HG03064 (cell line): Measurements from ENCODE around the gene CCER1.
"Not testable (repeated sequence)": the region's sequence is repeated elsewhere in the genome, so short reads cannot be mapped to it uniquely, and the experiment has no call there.

Source experiments
- ATAC-seq: cut with Tn5 transposase; IDR thresholded peaks from one replicate; pipeline ENCODE4 v1.9.1; 2021; ENCODE audit warnings: low read depth; ENCODE audit not compliant: unreplicated experiment

The CCER1 gene

GRCh38 chr12:90954921-90955320 lies at the start of gene CCER1:
CCER1 (minus strand) TSS chr12:90955176; CDS start chr12:90954742, 434 bp downstream.
- no peak for ATAC-seq

- ATAC-seq: no peak
These were observed 48.8 kb upstream of the CCER1 start for GRCh38 chr12:91003737-91004136.

- ATAC-seq: no peak
These were observed 46.3 kb upstream of the CCER1 start for GRCh38 chr12:91001306-91001705.

GRCh38 chr12:90999966-91000365 lies 45.0 kb upstream of the CCER1 start:
- ATAC-seq: no peak

- no peak for ATAC-seq
These were observed 44.6 kb upstream of the CCER1 start for GRCh38 chr12:90999527-90999926.

- ATAC-seq: no peak
These were observed 40.0 kb upstream of the CCER1 start for GRCh38 chr12:90995010-90995409.

GRCh38 chr12:90991952-90992465 lies 37.0 kb upstream of the CCER1 start:
- ATAC-seq: no peak

- ATAC-seq: no peak
These were observed 35.6 kb upstream of the CCER1 start for GRCh38 chr12:90990611-90991010.

- ATAC-seq: no peak
These were observed 34.7 kb upstream of the CCER1 start for GRCh38 chr12:90989686-90990111.

- ATAC-seq: peak; percentile 53
These were observed 32.5 kb upstream of the CCER1 start for GRCh38 chr12:90987520-90987919.

- ATAC-seq: no peak
These were observed 32.1 kb upstream of the CCER1 start for GRCh38 chr12:90987101-90987500.

GRCh38 chr12:90985331-90985730 lies 30.4 kb upstream of the CCER1 start:
- not testable (repeated sequence) for ATAC-seq

GRCh38 chr12:90984114-90984513 lies 29.1 kb upstream of the CCER1 start:
- ATAC-seq: no peak

- ATAC-seq: no peak
These were observed 27.2 kb upstream of the CCER1 start for GRCh38 chr12:90982170-90982569.

GRCh38 chr12:90979951-90980350 lies 25.0 kb upstream of the CCER1 start:
- ATAC-seq: no peak

- no peak for ATAC-seq
These were observed 24.0 kb upstream of the CCER1 start for GRCh38 chr12:90979019-90979418.

- ATAC-seq: peak; percentile 72
These were observed 23.3 kb upstream of the CCER1 start for GRCh38 chr12:90978117-90978770.

GRCh38 chr12:90977224-90977623 lies 22.2 kb upstream of the CCER1 start:
- ATAC-seq: no peak

- ATAC-seq: no peak
These were observed 19.3 kb upstream of the CCER1 start for GRCh38 chr12:90974286-90974685.

- no peak for ATAC-seq
These were observed 17.2 kb upstream of the CCER1 start for GRCh38 chr12:90972226-90972625.

GRCh38 chr12:90970911-90971310 lies 15.9 kb upstream of the CCER1 start:
- ATAC-seq: no peak

- ATAC-seq: no peak
These were observed 15.5 kb upstream of the CCER1 start for GRCh38 chr12:90970471-90970870.

GRCh38 chr12:90969851-90970250 lies 14.9 kb upstream of the CCER1 start:
- no peak for ATAC-seq
